H1 (cell line): ENCODE measurements around the gene PRDM5. TPM values are rescaled to one million over a fixed set of nuclear protein-coding genes. Genes with fewer than 3 reads are reported as not detected.

Experiments used
- CTCF ChIA-PET: fragments of 300-600 bp; sonication (Branson Sonifier 250); formaldehyde crosslinking; loops from one replicate; lab custom pipeline; 2021; ENCODE audit not compliant: partially characterized antibody; lab: Charles Lee
- POLR2A ChIA-PET: fragments of 300-600 bp; sonication (Branson Sonifier 250); formaldehyde crosslinking; loops from one replicate; lab custom pipeline; 2021; ENCODE audit warnings: inconsistent platforms; ENCODE audit not compliant: partially characterized antibody; lab: Charles Lee
- DNase-seq, 2 experiments: peaks; one replicate each; pipeline versions ENCODE4 v3.0.0 to v3.0.0-alpha.2; 2010 to 2022; ENCODE audit warnings: low spot score in 2 of 2, low read depth in 1 of 2, mixed read lengths in 1 of 2
- FAIRE-seq: peaks from 2 replicates; lab custom pipeline; 2011; peaks lifted over from hg19 to GRCh38; lab: Jason Lieb, UNC
- H2AFZ ChIP-seq: 2 replicates; pipeline ENCODE4 v1.8.1; 2012; ENCODE audit warnings: low read length, inconsistent platforms
- H2AK5ac ChIP-seq: 2 replicates; pipeline ENCODE4 v1.6.1; 2013; ENCODE audit warnings: low read depth, low read length
- H2BK120ac ChIP-seq: replicated peaks from 2 replicates; pipeline ENCODE3; 2013; ENCODE audit warnings: low read depth, low read length, inconsistent platforms
- H2BK12ac ChIP-seq: 2 replicates; pipeline ENCODE4 v1.6.1; 2013; ENCODE audit warnings: low read depth, low read length
- H2BK15ac ChIP-seq: 2 replicates; pipeline ENCODE4 v1.6.1; 2013; ENCODE audit warnings: low read length
- H2BK20ac ChIP-seq: 2 replicates; pipeline ENCODE4 v1.6.1; 2013; ENCODE audit warnings: low read length
- H2BK5ac ChIP-seq: 2 replicates; pipeline ENCODE4 v1.6.1; 2013; ENCODE audit warnings: low read depth, low read length
- H3K14ac ChIP-seq: 2 replicates; pipeline ENCODE4 v1.6.1; 2013; ENCODE audit warnings: inconsistent platforms; ENCODE audit not compliant: insufficient read length
- H3K18ac ChIP-seq: 2 replicates; pipeline ENCODE4 v1.6.1; 2013; ENCODE audit warnings: low read length; ENCODE audit errors: extremely low read depth
- H3K23ac ChIP-seq: 2 replicates; pipeline ENCODE4 v1.6.1; 2013; ENCODE audit warnings: inconsistent platforms; ENCODE audit not compliant: insufficient read length
- H3K23me2 ChIP-seq: 2 replicates; pipeline ENCODE4 v1.6.1; 2013; ENCODE audit warnings: low read depth, low read length
- H3K27ac ChIP-seq: 2 replicates; pipeline ENCODE4 v1.6.1; 2011; ENCODE audit warnings: low read depth, low read length, inconsistent platforms
- H3K27me3 ChIP-seq, 4 experiments: replicated peaks in 1 of 4; 1 replicate in 1 of 4; 2 replicates in 3 of 4; pipeline versions ENCODE4 v1.6.1 to v1.8.1; 2011 to 2013; ENCODE audit warnings: low read length in 3 of 4, mild to moderate bottlenecking in 3 of 4, inconsistent platforms in 2 of 4, mixed read lengths in 2 of 4, moderate library complexity in 1 of 4; ENCODE audit not compliant: control insufficient read depth in 3 of 4, insufficient read depth in 3 of 4; ENCODE audit errors: extremely low read depth in 1 of 4
- H3K36me3 ChIP-seq, 4 experiments: 2 replicates each; pipeline versions ENCODE4 v1.6.1 to v1.8.1; 2011 to 2013; ENCODE audit warnings: mild to moderate bottlenecking in 4 of 4, low read length in 3 of 4, moderate library complexity in 2 of 4, control low read depth in 1 of 4, inconsistent platforms in 1 of 4; ENCODE audit not compliant: insufficient read depth in 4 of 4, control insufficient read depth in 2 of 4
- H3K4ac ChIP-seq: replicated peaks from 2 replicates; pipeline ENCODE3; 2013; ENCODE audit warnings: low read length, low read depth, mixed read lengths, inconsistent platforms; ENCODE audit not compliant: insufficient read length
- H3K4me1 ChIP-seq, 4 experiments: replicated peaks in 1 of 4; 1 replicate in 1 of 4; 2 replicates in 3 of 4; pipeline versions ENCODE4 v1.6.1 to v1.8.1; 2011 to 2013; ENCODE audit warnings: low read length in 3 of 4, inconsistent platforms in 2 of 4, mixed read lengths in 1 of 4; ENCODE audit not compliant: insufficient read depth in 4 of 4, control insufficient read depth in 3 of 4
- H3K4me2 ChIP-seq, 2 experiments: 2 replicates each; pipeline versions ENCODE4 v1.6.1 to v1.8.1; 2011 to 2013; ENCODE audit warnings: low read depth in 2 of 2, low read length in 2 of 2, control low read depth in 1 of 2, inconsistent platforms in 1 of 2, mild to moderate bottlenecking in 1 of 2; ENCODE audit not compliant: insufficient read depth in 1 of 2
- H3K4me3 ChIP-seq, 4 experiments: fragments of 200-600, 300-600 bp in 1 of 4; sonication (generic), shearing (Covaris generic), sonication (Bioruptor Twin) in 1 of 4; 2 replicates each; pipeline versions ENCODE4 v1.5.1 to v1.8.1; 2011 to 2016; ENCODE audit warnings: low read length in 4 of 4, low read depth in 3 of 4, control low read depth in 2 of 4, inconsistent platforms in 2 of 4, mild to moderate bottlenecking in 2 of 4, mixed read lengths in 1 of 4, moderate library complexity in 1 of 4; ENCODE audit not compliant: insufficient read depth in 2 of 4; ENCODE audit errors: extremely low read depth in 1 of 4
- H3K56ac ChIP-seq: replicated peaks from 2 replicates; pipeline ENCODE3; 2013; ENCODE audit warnings: low read depth, mild to moderate bottlenecking, mixed read lengths, low read length, inconsistent platforms; ENCODE audit not compliant: insufficient read length
- H3K79me1 ChIP-seq: 2 replicates; pipeline ENCODE4 v1.6.1; 2013; ENCODE audit warnings: low read depth, low read length, control low read depth
- H3K79me2 ChIP-seq, 2 experiments: 2 replicates each; pipeline versions ENCODE4 v1.6.1 to v1.8.1; 2012 to 2013; ENCODE audit warnings: low read length in 2 of 2, mild to moderate bottlenecking in 2 of 2, inconsistent platforms in 1 of 2; ENCODE audit not compliant: insufficient read depth in 2 of 2, control insufficient read depth in 1 of 2
- H3K9ac ChIP-seq, 4 experiments: replicated peaks in 1 of 4; 1 replicate in 1 of 4; 2 replicates in 3 of 4; pipeline versions ENCODE4 v1.6.1 to v1.8.1; 2011 to 2013; ENCODE audit warnings: low read depth in 3 of 4, low read length in 3 of 4, control low read depth in 2 of 4, mild to moderate bottlenecking in 2 of 4, moderate library complexity in 2 of 4, inconsistent platforms in 1 of 4; ENCODE audit errors: extremely low read depth in 1 of 4
- H3K9me3 ChIP-seq, 2 experiments: 2 replicates each; pipeline versions ENCODE4 v1.6.1 to v1.8.1; 2012 to 2013; ENCODE audit warnings: mild to moderate bottlenecking in 2 of 2, moderate library complexity in 2 of 2, control low read depth in 1 of 2, inconsistent platforms in 1 of 2, low read depth in 1 of 2, low read length in 1 of 2, mixed read lengths in 1 of 2; ENCODE audit not compliant: insufficient read depth in 2 of 2
- H4K20me1 ChIP-seq, 2 experiments: replicated peaks in 1 of 2; 2 replicates each; pipeline versions ENCODE3 to v1.8.1; 2011 to 2013; ENCODE audit warnings: inconsistent platforms in 2 of 2, low read length in 2 of 2, mild to moderate bottlenecking in 1 of 2; ENCODE audit not compliant: insufficient read depth in 2 of 2, control insufficient read depth in 1 of 2
- H4K5ac ChIP-seq: 2 replicates; pipeline ENCODE4 v1.6.1; 2013; ENCODE audit warnings: low read length, low read depth, mixed read lengths, inconsistent platforms; ENCODE audit not compliant: insufficient read length
- H4K8ac ChIP-seq: 2 replicates; pipeline ENCODE4 v1.8.0; 2013; ENCODE audit warnings: mild to moderate bottlenecking, moderate library complexity, low read length, inconsistent platforms; ENCODE audit not compliant: insufficient read depth; ENCODE audit errors: extremely low read depth
- H4K91ac ChIP-seq: replicated peaks from 2 replicates; pipeline ENCODE3; 2013; ENCODE audit warnings: low read length, mixed read lengths, inconsistent platforms; ENCODE audit not compliant: insufficient read length
- ASH2L ChIP-seq: fragments of 200-600, 300-600 bp; sonication (generic); IDR thresholded peaks from one replicate; pipeline ENCODE4 v1.7.1; 2017; ENCODE audit warnings: low read length
- NANOG ChIP-seq: IDR thresholded peaks from 2 replicates; pipeline ENCODE4 v1.6.1; 2011; ENCODE audit warnings: low read length, low read depth, mild to moderate bottlenecking, inconsistent platforms; ENCODE audit not compliant: insufficient read depth, poor library complexity, severe bottlenecking
- SUZ12 ChIP-seq: fragments of 200-600 bp; sonication (generic); IDR thresholded peaks from 2 replicates; pipeline ENCODE4 v1.6.1; 2012; ENCODE audit warnings: mild to moderate bottlenecking, inconsistent platforms, low read length, moderate library complexity, mixed read lengths
- WGBS, 2 experiments: shearing (Covaris generic) in 1 of 2; methylation state at CpG; one replicate each; pipeline versions ENCODE4 v1.1.6 to v1.1.7; 2013 to 2015; ENCODE audit warnings: low lambda C conversion rate in 2 of 2, mixed read lengths in 2 of 2, inconsistent platforms in 1 of 2, low coverage in 1 of 2, missing lambda C conversion rate in 1 of 2; ENCODE audit not compliant: insufficient replicate concordance in 2 of 2, insufficient coverage in 1 of 2, insufficient read length in 1 of 2; ENCODE audit errors: extremely low coverage in 1 of 2, missing lambda C conversion rate in 1 of 2; 5-methylcytosine and 5-hydroxymethylcytosine counted together
- polyA plus RNA-seq, 7 experiments: library from polyadenylated mRNA; depleted of rRNA in 3 of 7; stranded (reverse) in 5 of 7; unstranded in 2 of 7; fragments of >200 nt in 5 of 7; fragments of 200-250 nt in 2 of 7; gene quantifications; 1 replicate in 5 of 7; 2 replicates in 1 of 7; 4 replicates in 1 of 7; pipeline versions ENCODE4 v1.2.1 to v1.2.3, GENCODE V29; 2011 to 2013; ENCODE audit warnings: missing spikeins in 2 of 7, mixed read lengths in 2 of 7
- total RNA-seq: library from RNA; stranded (reverse); fragmentation: NEBNext Ultra II Directional; extraction: Animal tissue kit (Norgen Biotek cat#: 25700); gene quantifications from 2 replicates; pipeline ENCODE4 v1.2.1, GENCODE V29; 2021

The PRDM5 gene
- total and polyA plus RNA-seq, 2 of the 8 experiments (the other 6 are each of a cell fraction or from before 2014, with no cell fraction given): 8.2 to 23.4 TPM

DNA sequence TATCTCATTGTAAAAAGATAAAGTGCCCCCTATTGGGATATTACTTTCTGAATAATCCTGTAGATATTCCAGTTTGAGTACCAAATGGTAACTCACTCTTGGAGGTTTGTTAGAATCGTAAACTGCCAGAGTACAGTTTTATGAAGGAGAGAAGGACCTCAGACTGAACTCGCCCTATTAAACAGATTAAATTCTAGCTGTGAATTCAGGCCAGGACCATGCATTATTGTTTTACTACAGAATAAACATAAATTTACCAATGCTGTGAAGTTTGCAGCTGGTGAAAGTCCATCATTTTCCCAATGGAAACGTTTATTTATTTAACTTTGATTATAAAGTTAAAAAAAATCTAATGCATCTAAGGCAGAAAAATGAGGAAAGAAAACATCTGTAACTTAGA lies 20.2 kb upstream of the PRDM5 start:
- no peaks in the 10 kb centered on the region for H3K27me3 ChIP-seq
- H3K79me2 ChIP-seq: no peaks in the 10 kb centered on the region
- H3K27ac ChIP-seq: no peak overlapping the region
- ChIA-PET CTCF (no interaction called here), POLR2A (no interaction called here)
- no peak overlapping the region for H4K91ac ChIP-seq
- no peaks in the 10 kb centered on the region; the same call in 1 of the 2 replicates for H3K23me2 ChIP-seq
- H4K8ac ChIP-seq: no peak overlapping the region
- H2BK12ac ChIP-seq: no peak overlapping the region
- no peak overlapping the region for H3K9ac ChIP-seq
- H3K4ac ChIP-seq: no peak overlapping the region
- no peak overlapping the region for H2BK15ac ChIP-seq
- H3K79me1 ChIP-seq: no peaks in the 10 kb centered on the region
- H2BK120ac ChIP-seq: no peak overlapping the region
- no peak overlapping the region for H3K4me3 ChIP-seq
- no peak overlapping the region for H2BK20ac ChIP-seq
- no peak overlapping the region for H2AK5ac ChIP-seq
- DNase-seq: no peak
- no peak overlapping the region for H3K14ac ChIP-seq
- TF ChIP-seq SUZ12 (no peak), NANOG (no peak), ASH2L (no peak)
- TF ChIP-seq, all 59 proteins: peak for 0
- H2AFZ ChIP-seq: no peak overlapping the region
- no peaks in the 10 kb centered on the region for H3K4me1 ChIP-seq
- H3K18ac ChIP-seq: no peak overlapping the region
- no peak overlapping the region for H2BK5ac ChIP-seq
- H3K9me3 ChIP-seq: no peaks in the 10 kb centered on the region
- WGBS, 2 experiments: 89% methylated on average over 3 of the region's 3 CpGs; no CpG with 5 or more reads in 1 of the 2 experiments
- no peak overlapping the region for H4K5ac ChIP-seq
- H3K23ac ChIP-seq: no peak overlapping the region
- no peaks in the 10 kb centered on the region for H4K20me1 ChIP-seq
- no peak overlapping the region for H3K4me2 ChIP-seq
- H3K56ac ChIP-seq: no peak overlapping the region
- FAIRE-seq: no peak
- H3K36me3 ChIP-seq: no peaks in the 10 kb centered on the region
